SH-SY5Y (cell line): Measurements from ENCODE around the gene RCAN1.

ENCODE experiments used
- GATA2 ChIP-seq: IDR thresholded peaks from 2 replicates; pipeline ENCODE4 v1.6.1; 2011; ENCODE audit warnings: mild to moderate bottlenecking, low read depth, low read length
- GATA3 ChIP-seq: IDR thresholded peaks from 2 replicates; pipeline ENCODE4 v1.6.1; 2011; ENCODE audit warnings: low read depth, mild to moderate bottlenecking, low read length, moderate library complexity

The RCAN1 gene

DNA sequence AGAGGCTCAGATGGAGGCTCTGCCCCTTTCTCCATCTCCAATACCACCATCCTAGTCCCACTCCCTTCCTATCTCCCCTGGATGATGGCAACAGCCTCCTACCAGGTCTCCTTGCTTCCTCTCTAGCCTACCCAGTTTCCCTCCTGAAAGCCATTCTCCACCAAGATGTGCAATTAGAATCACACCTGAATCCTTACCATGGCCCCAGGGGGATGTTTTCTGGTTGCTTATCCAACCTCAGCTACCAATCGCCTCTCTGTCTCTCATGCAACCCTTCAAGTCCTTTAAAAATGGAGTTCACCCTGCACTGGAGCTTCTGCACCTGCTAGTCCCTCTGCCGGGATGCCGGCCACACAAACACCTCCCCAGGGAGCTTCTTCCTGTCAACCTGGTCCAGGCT is 2.9 kb downstream of the RCAN1 start:
- no peak for TF ChIP-seq GATA2
- no peak for TF ChIP-seq GATA3

DNA sequence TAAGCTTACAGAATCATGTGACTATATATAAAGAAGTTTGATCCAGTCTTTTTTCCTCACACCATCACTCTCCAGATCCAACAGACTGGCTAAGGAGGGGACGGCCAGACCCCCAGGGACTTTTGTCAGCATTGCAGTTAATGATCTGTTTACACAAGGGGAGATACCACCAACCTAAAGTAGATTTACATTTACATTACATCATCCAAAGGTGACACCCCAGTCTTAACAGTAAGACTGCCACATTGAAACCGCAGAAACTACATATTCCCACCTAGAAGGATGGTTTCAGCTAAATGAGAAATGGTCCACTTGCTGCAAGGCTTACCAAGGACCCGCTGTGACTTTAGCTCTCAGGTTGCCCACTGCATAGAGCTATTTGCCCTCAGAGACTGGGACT is 3.4 kb downstream of the RCAN1 start:
- TF ChIP-seq GATA3 (no peak), GATA2 (no peak)

- no peak for TF ChIP-seq GATA2
- TF ChIP-seq GATA3 = no peak
These were observed 4.9 kb downstream of the RCAN1 start for GRCh38 chr21:34609933-34610549.

GRCh38 chr21:34609244-34609932 is 5.5 kb downstream of the RCAN1 start:
- TF ChIP-seq GATA3 (no peak), GATA2 (no peak)

DNA sequence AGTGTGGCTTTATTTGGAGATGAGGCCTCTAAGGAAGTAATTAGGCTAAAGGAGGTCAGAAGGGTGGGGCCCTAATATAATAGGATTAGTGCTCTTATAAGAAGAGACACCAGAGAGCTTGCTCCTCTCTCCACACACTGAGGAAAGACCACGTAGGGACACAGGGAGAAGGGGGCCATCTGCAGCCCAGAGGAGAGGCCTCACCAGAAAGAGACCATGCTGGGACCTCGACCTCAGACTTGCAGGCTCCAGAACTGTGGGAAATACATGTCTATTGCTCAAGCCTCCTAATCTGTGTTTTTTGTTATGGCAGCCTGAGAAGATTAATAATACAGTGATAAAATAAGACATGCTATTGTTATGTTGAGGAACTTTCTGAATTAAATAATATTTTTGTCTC is 8.3 kb downstream of the RCAN1 start:
- no peak for TF ChIP-seq GATA2
- TF ChIP-seq GATA3 = no peak

GRCh38 chr21:34606051-34606450 is 8.9 kb downstream of the RCAN1 start:
- TF ChIP-seq GATA2 = no peak
- no peak for TF ChIP-seq GATA3

GRCh38 chr21:34604556-34604955 is 10.4 kb downstream of the RCAN1 start:
- TF ChIP-seq GATA2 (no peak), GATA3 (no peak)

DNA sequence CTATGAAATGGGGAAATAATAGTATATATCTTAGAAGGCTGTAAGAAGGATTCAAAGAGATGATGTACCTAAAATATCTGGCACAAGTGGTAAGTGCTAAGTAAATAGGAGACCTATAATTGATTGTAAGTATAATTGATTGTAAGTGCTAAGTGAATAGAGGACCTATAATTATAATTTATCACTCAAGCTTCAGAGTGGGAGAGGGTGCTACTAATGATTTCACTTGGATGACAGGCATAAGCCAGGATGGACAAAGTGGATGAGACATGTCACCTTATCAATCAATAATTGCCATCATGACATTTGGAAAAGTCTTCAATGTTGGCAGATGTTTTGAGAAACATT is 11.2 kb downstream of the RCAN1 start:
- TF ChIP-seq GATA2 (no peak), GATA3 (no peak)

GRCh38 chr21:34603002-34603709 is 11.8 kb downstream of the RCAN1 start:
- TF ChIP-seq GATA2 (no peak), GATA3 (no peak)

DNA sequence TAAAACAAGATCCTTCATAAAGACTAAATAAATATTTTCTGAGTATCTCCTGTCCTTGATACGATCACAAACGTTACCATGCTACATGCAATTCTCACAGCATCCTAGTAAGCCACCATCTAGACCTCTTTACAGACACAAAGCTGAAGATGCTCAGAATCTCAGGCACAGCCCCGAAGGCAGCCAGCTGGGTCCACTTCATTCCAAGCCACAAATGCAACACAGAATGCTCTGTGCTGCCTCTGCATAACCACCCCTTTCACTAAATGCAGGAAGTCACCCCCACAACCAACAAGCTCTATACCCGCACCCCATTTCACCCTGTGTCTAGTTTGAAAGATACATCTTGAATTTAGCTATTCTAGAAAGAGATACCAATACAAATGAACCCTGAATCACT is 12.9 kb downstream of the RCAN1 start:
- TF ChIP-seq GATA2 (no peak), GATA3 (no peak)

DNA sequence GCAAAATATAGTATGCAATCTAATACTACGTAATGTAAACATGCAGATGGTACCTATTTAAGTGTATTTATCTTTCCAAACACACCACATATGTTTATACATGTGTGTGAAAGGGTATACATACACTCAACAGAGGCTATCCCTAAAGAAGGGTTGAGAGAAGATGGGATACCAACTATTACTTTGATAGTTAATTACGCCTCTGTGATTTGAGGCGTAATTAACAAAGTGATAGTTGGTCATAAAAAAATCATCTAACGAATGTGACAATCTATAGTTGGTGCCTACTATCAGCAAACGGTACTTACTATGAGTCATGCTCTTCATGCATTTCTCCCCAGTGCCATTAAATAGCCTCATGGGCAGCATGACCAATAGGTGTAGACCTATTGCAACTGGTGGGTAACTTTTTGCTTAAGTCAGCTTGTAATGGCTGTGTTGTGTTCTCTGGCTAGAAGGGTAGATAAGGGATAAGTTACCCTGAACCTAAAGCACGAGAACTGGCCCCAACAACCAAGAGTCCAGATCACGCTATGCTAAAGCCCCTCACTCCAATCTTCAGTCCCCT is 15.3 kb downstream of the RCAN1 start:
- TF ChIP-seq GATA2 (no peak), GATA3 (no peak)

- TF ChIP-seq GATA3 = no peak
- TF ChIP-seq GATA2 = no peak
These were observed 15.9 kb downstream of the RCAN1 start for GRCh38 chr21:34598931-34599400.

DNA sequence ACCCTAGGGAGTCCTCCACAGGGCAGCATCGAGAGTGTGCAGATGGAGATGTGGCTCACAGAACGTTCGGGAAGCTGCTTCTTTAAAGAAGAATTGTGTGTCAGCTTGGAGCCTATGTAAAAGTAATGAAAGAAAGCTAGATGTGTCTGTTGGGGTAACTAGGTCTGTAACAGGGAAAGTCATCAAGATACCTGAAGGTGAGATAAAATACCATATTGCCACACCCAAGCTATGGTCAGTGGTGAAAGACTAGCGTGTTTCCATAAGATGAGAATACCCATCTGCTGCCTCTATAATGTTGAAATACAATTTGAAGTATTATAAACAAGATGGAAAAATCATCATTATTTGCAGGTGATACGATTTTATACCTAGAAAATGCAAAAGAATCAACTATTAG is 17.5 kb downstream of the RCAN1 start:
- TF ChIP-seq GATA2 (no peak), GATA3 (no peak)

DNA sequence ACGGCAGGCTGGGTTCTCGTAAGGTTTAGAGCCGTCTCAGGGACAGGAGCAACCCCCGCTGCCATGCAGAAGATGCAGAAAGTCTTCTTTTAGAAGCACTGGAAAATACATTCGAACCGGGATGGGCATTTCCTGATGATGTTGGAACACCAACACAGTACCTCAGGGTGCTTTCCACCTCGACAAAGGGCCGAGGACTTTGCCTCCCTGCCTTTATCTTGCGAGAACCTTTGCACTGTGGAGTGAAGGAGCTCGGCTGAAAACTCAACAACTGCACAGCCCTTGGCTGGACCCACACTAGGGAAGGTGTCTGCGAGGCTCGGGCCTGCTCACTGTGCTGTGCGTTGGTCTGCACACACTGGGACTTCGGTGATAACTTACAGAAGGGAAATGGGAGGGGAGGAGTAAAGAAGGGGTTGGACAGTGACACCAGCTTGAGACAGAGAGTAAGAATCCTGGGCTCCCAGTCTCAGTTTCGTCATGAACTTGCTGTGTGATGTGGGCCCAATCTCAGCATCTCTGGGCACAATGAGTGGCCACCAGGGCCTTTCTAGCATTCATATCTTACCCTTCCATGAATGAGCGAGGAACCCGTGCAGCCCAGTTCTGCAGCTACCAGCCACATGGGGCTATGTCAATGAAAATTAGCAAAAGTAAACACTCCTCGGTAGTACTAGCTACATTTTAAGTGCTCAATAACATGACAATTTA is 18.2 kb downstream of the RCAN1 start:
- TF ChIP-seq GATA3 = no peak
- no peak for TF ChIP-seq GATA2
